ENCODE data around the gene EPB41.

DNA sequence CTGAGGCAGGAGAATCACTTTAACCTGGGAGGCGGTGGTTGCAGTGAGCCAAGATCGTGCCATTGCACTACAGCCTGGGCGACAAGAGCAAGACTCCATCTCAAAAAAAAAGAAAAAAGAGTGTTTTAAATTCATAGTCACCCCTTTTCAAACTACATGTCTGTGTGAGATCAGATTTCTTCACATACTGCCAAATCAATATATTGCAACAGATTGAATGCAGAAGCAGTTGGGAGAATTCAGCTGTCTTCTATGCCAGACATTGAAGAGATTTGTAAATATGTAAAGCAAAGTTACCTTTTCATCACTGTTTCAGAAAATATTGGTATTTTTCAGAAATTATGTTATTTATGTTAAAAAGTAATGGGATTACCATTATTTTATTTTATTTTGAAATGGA is 108.3 kb downstream of the EPB41 start:
- TF ChIP-seq, protein P1, sequence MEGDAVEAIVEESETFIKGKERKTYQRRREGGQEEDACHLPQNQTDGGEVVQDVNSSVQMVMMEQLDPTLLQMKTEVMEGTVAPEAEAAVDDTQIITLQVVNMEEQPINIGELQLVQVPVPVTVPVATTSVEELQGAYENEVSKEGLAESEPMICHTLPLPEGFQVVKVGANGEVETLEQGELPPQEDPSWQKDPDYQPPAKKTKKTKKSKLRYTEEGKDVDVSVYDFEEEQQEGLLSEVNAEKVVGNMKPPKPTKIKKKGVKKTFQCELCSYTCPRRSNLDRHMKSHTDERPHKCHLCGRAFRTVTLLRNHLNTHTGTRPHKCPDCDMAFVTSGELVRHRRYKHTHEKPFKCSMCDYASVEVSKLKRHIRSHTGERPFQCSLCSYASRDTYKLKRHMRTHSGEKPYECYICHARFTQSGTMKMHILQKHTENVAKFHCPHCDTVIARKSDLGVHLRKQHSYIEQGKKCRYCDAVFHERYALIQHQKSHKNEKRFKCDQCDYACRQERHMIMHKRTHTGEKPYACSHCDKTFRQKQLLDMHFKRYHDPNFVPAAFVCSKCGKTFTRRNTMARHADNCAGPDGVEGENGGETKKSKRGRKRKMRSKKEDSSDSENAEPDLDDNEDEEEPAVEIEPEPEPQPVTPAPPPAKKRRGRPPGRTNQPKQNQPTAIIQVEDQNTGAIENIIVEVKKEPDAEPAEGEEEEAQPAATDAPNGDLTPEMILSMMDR (IDR thresholded peaks at IDR 0.05; ENCODE audit: low read depth, low read length, missing input control), result no peak
- TF ChIP-seq GABPA (IDR thresholded peaks at IDR 0.05 in 1 of 2, conservative IDR thresholded peaks at IDR 0.05 in 1 of 2), result no peak
- no peak for TF ChIP-seq EGR1 (IDR thresholded peaks at IDR 0.05; ENCODE audit: low read depth in 2 of 2)
- no peak for TF ChIP-seq JUND (IDR thresholded peaks at IDR 0.05)

All from liver (tissue), 3 donors.